GM12865 (cell line): ENCODE results near the gene P2RY11.

Experiments used
- DNase-seq: peaks from one replicate; pipeline ENCODE4 v3.0.0; 2010; ENCODE audit warnings: low read depth
- H3K4me3 ChIP-seq: 2 replicates; pipeline ENCODE4 v1.5.1; 2011; ENCODE audit warnings: mild to moderate bottlenecking, low read depth, low read length, control low read depth
- TF ChIP-seq, protein P1 (sequence below): IDR thresholded peaks from 2 replicates; pipeline ENCODE4 v1.5.1; 2011; ENCODE audit warnings: low read length, control low read depth, low read depth, inconsistent platforms; ENCODE audit not compliant: insufficient read depth; ENCODE audit errors: missing control alignments

The P2RY11 gene

DNA sequence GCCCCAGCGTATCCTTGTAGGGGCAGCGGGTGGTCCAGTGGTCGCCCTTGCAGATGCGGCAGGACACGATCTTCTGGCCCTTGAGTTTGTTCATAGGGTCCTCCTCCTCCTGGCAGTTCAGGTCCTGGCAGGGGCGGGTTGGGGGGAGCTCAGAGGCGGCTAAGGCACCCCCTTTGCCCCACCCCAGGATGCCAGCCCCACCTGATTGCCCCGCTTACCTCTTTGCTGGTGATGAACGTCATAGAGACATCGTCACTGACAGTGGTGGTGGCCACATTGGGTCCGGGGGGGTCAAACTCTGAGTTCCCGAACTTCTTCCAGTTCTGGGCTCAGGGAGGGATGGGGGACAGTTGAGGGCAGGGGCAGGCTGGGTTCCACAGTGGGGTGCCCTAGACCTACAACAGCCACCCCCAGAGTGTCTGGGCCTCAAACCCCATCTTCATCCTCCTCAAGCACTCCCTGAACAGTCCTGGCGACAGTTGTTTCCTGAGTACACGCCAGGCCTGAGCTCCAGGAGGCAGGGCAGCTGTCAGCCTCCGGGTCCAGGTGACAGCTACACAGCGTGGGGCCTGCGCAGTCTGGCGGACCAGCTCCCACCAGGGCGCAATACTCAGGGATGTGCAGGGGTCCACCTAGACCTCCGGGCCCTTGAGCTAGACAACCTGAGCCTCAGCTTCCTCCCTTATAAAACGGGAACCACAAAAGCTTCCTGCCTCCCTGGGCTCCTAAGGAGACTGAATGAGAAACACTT, 5.5 kb downstream of the P2RY11 start:
- H3K4me3 ChIP-seq, result no peak overlapping the region
- TF ChIP-seq, protein P1, sequence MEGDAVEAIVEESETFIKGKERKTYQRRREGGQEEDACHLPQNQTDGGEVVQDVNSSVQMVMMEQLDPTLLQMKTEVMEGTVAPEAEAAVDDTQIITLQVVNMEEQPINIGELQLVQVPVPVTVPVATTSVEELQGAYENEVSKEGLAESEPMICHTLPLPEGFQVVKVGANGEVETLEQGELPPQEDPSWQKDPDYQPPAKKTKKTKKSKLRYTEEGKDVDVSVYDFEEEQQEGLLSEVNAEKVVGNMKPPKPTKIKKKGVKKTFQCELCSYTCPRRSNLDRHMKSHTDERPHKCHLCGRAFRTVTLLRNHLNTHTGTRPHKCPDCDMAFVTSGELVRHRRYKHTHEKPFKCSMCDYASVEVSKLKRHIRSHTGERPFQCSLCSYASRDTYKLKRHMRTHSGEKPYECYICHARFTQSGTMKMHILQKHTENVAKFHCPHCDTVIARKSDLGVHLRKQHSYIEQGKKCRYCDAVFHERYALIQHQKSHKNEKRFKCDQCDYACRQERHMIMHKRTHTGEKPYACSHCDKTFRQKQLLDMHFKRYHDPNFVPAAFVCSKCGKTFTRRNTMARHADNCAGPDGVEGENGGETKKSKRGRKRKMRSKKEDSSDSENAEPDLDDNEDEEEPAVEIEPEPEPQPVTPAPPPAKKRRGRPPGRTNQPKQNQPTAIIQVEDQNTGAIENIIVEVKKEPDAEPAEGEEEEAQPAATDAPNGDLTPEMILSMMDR, result no peak
- no peak for DNase-seq

DNA sequence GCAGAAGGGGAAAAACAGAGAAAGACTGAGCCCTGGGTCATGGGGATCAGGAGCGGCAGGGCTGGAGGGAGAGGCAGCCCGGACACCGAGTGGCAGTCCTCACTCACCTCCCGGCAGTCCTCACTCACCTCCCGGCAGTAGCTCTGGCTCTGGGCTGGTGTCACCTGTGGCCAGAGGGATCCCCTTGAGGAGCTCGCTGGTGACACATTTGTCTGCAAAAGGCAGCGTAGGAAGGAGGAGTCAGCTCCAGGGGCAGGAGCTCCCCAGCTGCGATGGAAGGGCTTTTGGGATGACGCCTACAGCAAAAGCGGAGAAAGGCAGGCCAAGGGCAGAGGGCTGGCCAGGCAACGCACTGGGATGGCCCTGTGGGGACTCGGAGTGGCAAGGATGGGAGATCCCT, 7.5 kb downstream of the P2RY11 start:
- TF ChIP-seq, protein P1, result no peak
- no peak for DNase-seq
- peak overlapping the region; percentile 99 for H3K4me3 ChIP-seq

DNA sequence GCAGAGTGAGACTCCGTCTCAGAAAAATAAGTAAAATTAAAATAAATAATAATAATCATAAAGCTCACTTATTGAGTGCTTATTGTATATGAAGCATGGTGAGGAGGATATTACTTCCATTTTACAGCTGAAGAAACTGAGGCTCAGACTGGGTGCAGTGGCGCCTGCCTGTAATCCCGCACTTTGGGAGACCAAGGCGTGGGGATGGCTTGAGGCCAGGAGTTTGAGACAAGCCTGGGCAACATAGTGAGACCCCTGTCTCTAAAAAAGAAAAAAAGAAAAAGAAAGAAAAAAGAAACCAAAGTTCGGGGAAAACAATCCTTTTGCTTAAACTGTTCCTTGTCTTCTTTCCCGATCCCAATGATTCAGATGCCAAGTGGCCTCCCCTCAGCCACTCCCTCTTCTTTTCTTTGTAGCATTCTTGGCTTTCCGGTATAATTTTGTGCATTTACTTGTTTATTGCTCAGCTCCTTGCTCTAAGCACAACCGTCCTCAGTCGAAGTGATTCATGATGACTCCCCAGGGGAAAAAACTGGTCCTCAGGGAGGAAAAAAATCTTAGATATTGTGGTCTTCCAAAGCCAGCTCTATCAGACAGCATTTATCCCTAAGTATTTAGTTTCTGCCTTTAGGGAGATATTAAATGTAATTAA, 9.2 kb downstream of the P2RY11 start:
- H3K4me3 ChIP-seq, result no peak overlapping the region
- no peak for DNase-seq
- TF ChIP-seq, protein P1, result no peak

DNA sequence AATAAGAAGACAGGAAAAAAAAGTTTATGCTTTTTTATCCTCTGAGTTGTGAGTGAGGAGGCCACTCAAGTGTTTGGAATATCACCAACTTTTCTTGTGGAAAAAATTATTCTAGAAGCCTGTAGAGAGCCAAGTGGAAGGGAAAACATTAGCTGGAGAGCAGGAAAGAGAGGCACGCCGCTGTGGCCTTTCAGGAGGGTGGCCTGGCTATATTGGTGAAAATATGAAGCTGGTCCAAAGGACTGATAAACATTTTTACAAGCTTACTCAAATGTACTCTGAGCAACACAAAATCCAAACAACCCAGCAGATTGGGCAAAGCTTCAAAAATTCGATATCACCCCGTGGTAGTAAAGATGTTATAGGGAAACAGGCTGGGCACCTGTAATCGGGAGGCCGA, 10.6 kb downstream of the P2RY11 start:
- no peak overlapping the region for H3K4me3 ChIP-seq
- DNase-seq, result no peak

DNA sequence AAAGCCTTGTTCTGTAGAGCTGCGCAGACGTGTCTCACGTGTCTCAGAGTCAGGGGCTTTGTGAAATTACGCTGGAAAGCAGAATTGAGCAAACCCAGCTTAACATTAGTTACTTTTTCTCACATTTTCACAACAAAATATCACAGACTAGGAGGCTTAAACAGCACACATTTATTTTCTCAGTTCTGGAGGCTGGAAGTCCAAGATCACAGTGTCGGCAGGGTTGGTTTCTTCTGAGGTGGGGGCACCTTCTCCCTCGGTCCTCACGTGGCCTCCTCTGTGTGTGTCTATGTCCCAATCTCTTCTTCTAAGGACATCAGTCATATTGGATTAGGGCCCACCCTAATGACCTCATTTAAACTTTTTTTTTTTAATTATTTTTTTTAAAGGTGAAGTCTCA, 12.9 kb downstream of the P2RY11 start:
- H3K4me3 ChIP-seq, result no peak overlapping the region
- no peak for DNase-seq
- TF ChIP-seq, protein P1, result no peak

More for the DNA sequence above, 10.6 kb downstream of the P2RY11 start:
- TF ChIP-seq, protein P1, result no peak

DNA sequence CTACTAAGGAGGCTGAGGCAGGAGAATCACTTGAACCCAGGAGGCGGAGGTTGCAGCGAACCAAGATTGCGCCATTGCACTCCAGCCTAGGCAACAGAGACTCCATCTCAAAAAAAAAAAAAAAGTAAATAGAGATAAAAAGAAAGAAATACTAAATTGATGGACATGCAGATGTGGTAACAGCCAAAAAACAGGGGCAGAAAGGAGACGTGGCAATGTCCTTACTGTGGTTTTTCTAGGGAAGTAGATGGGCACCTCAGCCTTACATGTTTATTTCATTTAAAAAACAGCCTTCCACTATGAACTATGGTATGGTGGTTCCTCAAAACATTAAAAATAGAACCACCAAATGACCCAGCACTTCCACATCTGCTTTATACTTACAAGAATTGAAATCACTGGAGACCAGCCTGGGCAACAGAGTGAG, 14.7 kb downstream of the P2RY11 start:
- TF ChIP-seq, protein P1, result no peak
- DNase-seq, result no peak
- no peak overlapping the region for H3K4me3 ChIP-seq
